ENCODE results near the gene FAM200B.

GRCh38 chr4:15720851-15721250 is 39.2 kb downstream of the FAM200B start:
- TF ChIP-seq CTCF (IDR thresholded peaks at IDR 0.05) (no peak), POLR2AphosphoS5 (IDR thresholded peaks at IDR 0.05) (no peak)

All from esophagus muscularis mucosa (tissue), 3 donors.